ENCODE results near the gene ZNF672. TPM values are rescaled to one million over a fixed set of nuclear protein-coding genes. Genes with fewer than 3 reads are reported as not detected.

The ZNF672 gene
- total and polyA plus RNA-seq, 2 of the 13 experiments (the other 11 are each of a cell fraction or from before 2014, with no cell fraction given), result 17.2 to 22.9 TPM

GRCh38 chr1:248872752-248873408, 34.9 kb downstream of the ZNF672 start (continued):
- TF ChIP-seq ZNF747 (CRISPR knock-in tag; IDR thresholded peaks at IDR 0.05; ENCODE audit: borderline replicate concordance) (peak; percentile 28; the same call in 1 of the 2 replicates), GMEB1 (CRISPR knock-in tag; IDR thresholded peaks at IDR 0.05; ENCODE audit: borderline replicate concordance) (no peak), MIXL1 (CRISPR knock-in tag; IDR thresholded peaks at IDR 0.05) (no peak), YEATS4 (CRISPR knock-in tag; IDR thresholded peaks at IDR 0.05; ENCODE audit: borderline replicate concordance) (no peak), SRSF9 (IDR thresholded peaks at IDR 0.05; ENCODE audit: borderline replicate concordance, insufficient read depth, low read depth, low read length, poor library complexity, severe bottlenecking) (no peak), ZNF709 (CRISPR knock-in tag; IDR thresholded peaks at IDR 0.05) (no peak), ZSCAN5A (CRISPR knock-in tag; IDR thresholded peaks at IDR 0.05; ENCODE audit: borderline replicate concordance) (no peak), ZFYVE20 (CRISPR knock-in tag; IDR thresholded peaks at IDR 0.05; ENCODE audit: borderline replicate concordance, low read depth) (no peak), ZNF761 (CRISPR knock-in tag; conservative IDR thresholded peaks at IDR 0.05) (no peak), SNRNP70 (IDR thresholded peaks at IDR 0.05; ENCODE audit: low read depth, low read length) (no peak), IRF1 (CRISPR knock-in tag; IDR thresholded peaks at IDR 0.05; ENCODE audit: low read depth) (no peak), U2AF1 (optimal IDR thresholded peaks at IDR 0.05; ENCODE audit: low read depth, low read length) (no peak), ZNF451 (CRISPR knock-in tag; IDR thresholded peaks at IDR 0.05) (no peak), KDM4B (CRISPR knock-in tag; IDR thresholded peaks at IDR 0.05) (peak; percentile 11; the same call in 1 of the 2 replicates), ZNF598 (CRISPR knock-in tag; IDR thresholded peaks at IDR 0.05; ENCODE audit: borderline replicate concordance) (no peak), HNRNPH1 (optimal IDR thresholded peaks at IDR 0.05; ENCODE audit: low read depth, low read length) (no peak), TP53 (CRISPR knock-in tag; conservative IDR thresholded peaks at IDR 0.05) (no peak), IKZF1 (IDR thresholded peaks at IDR 0.05) (no peak), GFI1 (CRISPR knock-in tag; IDR thresholded peaks at IDR 0.05; ENCODE audit: borderline replicate concordance) (no peak), ZIK1 (CRISPR knock-in tag; IDR thresholded peaks at IDR 0.05; ENCODE audit: borderline replicate concordance, low read depth) (no peak; the same call in 1 of the 2 replicates), ZNF574 (CRISPR knock-in tag; IDR thresholded peaks at IDR 0.05) (no peak), ATF7-NPFF (CRISPR knock-in tag; IDR thresholded peaks at IDR 0.05; ENCODE audit: low read depth) (no peak), PHF8 (CRISPR knock-in tag; IDR thresholded peaks at IDR 0.05) (peak; percentile 73), ADNP (CRISPR knock-in tag; IDR thresholded peaks at IDR 0.05) (peak; percentile 41; the same call in 1 of the 2 replicates)

All from HepG2 (cell line).